Sigmoid colon (tissue), 7 donors: ENCODE measurements around the gene HABP4. TPM values are rescaled to one million over a fixed set of nuclear protein-coding genes. Genes with fewer than 3 reads are reported as not detected.

ENCODE experiments used
- DNase-seq: peaks from one replicate; pipeline ENCODE4 v3.0.0-alpha.2; 2019
- H3K27ac ChIP-seq, 4 donors: fragments of 200-600 bp; sonication (generic); one replicate each; pipeline ENCODE4 v1.5.1; 2016 to 2019; ENCODE audit warnings: mild to moderate bottlenecking in 1 of 4
- H3K27me3 ChIP-seq, 3 donors: fragments of 200-600 bp; sonication (generic); one replicate each; pipeline ENCODE4 v1.5.1; 2019; ENCODE audit warnings: mild to moderate bottlenecking in 1 of 3
- H3K36me3 ChIP-seq, 4 donors: fragments of 200-600 bp; sonication (generic); one replicate each; pipeline ENCODE4 v1.5.1; 2016 to 2019
- H3K4me1 ChIP-seq, 4 donors: fragments of 200-600 bp; sonication (generic); one replicate each; pipeline ENCODE4 v1.5.1; 2017 to 2019
- H3K4me3 ChIP-seq, 4 donors: fragments of 200-600 bp; sonication (generic); one replicate each; pipeline ENCODE4 v1.5.1; 2017 to 2019; ENCODE audit warnings: mild to moderate bottlenecking in 2 of 4, moderate library complexity in 1 of 4
- H3K9me3 ChIP-seq, 4 donors: fragments of 200-600 bp in 3 of 4; sonication (generic) in 3 of 4; one replicate each; pipeline versions ENCODE4 v1.5.1 to v1.6.1; 2013 to 2019
- CTCF ChIP-seq, 4 experiments: fragments of 450-650 bp in 3 of 4; fragments of 200-600 bp in 1 of 4; IDR thresholded peaks; one replicate each; pipeline ENCODE4 v1.5.1; 2016 to 2019; ENCODE audit warnings: antibody characterized with exemption in 4 of 4, mild to moderate bottlenecking in 3 of 4, moderate library complexity in 2 of 4
- EP300 ChIP-seq, 4 donors: sonication (generic); formaldehyde crosslinking; IDR thresholded peaks; one replicate each; pipeline ENCODE4 v1.6.1; 2017; ENCODE audit warnings: antibody characterized with exemption in 4 of 4
- POLR2A ChIP-seq, 2 donors: fragments of 450-650 bp; IDR thresholded peaks; one replicate each; pipeline ENCODE4 v1.6.1; 2016; ENCODE audit warnings: antibody characterized with exemption in 2 of 2, mild to moderate bottlenecking in 2 of 2, moderate library complexity in 2 of 2
- POLR2AphosphoS5 ChIP-seq, 4 donors: sonication (generic); formaldehyde crosslinking; IDR thresholded peaks; one replicate each; pipeline ENCODE4 v1.6.1; 2017; ENCODE audit warnings: antibody characterized with exemption in 4 of 4
- WGBS, 2 donors: extraction: QIAGEN DNeasy Blood & Tissue Kit; methylation state at CpG; one replicate each; pipeline ENCODE4 v1.1.7; 2013; 5-methylcytosine and 5-hydroxymethylcytosine counted together
- intact Hi-C: fragments of 100-400 bp; cut with DNase I; formaldehyde crosslinking; loops from one replicate; pipeline ENCODE4 v1.15.1; 2023
- polyA plus RNA-seq, 3 donors: library from polyadenylated mRNA; stranded (reverse); fragments of 200-250 nt; gene quantifications; one replicate each; pipeline ENCODE4 v1.2.3, GENCODE V29; 2013
- total RNA-seq, 4 donors: library from RNA; depleted of rRNA; stranded (reverse); fragments of >200 nt; gene quantifications; one replicate each; pipeline ENCODE4 v1.1.0, GENCODE V29; 2016
- donor health status: healthy with polysubstance abuse.
- donor health status: Bipolar disorder and iron deficiency.
- donor health status: healthy.

HABP4 gene
- total and polyA plus RNA-seq, 7 donors, result 2.5 to 23.5 (median 12.5) TPM

GRCh38 chr9:96418083-96418919 lies 31.7 kb upstream of the HABP4 start, which contains the start of gene ZNF367:
ZNF367 (minus strand) TSS chr9:96418370; CDS start chr9:96418032, 338 bp downstream.
- H3K9me3 ChIP-seq, result no peaks in the 10 kb centered on the region
- H3K4me1 ChIP-seq, result peaks cover 0 to 37% (median 28%) of the 10 kb centered on the region in 4 donors
- no peaks in the 10 kb centered on the region for H3K36me3 ChIP-seq
- H3K4me3 ChIP-seq, result peak within 1 kb of the TSS; percentile 66 to 92 (median 82)
- H3K27me3 ChIP-seq, result no peaks in the 10 kb centered on the region
- 1% methylated on average over 100 of the region's 100 CpGs for WGBS, 2 donors
- H3K27ac ChIP-seq, result peak within 1 kb of the TSS; percentile 98 to 100 (median 98)
- intact Hi-C loops, result loop anchor here (1.0 to 2.0 kb wide), 3 partner anchors 32 to 236 kb away; partner anchors contain the start of genes HABP4 and PRXL2C
- peak; percentile 99 for DNase-seq
- TF ChIP-seq POLR2AphosphoS5 (IDR thresholded peaks at IDR 0.05), result peak in 3 of 4 donors; percentile 22 to 70 (median 24)
- TF ChIP-seq EP300 (IDR thresholded peaks at IDR 0.05), result no peak

- no peaks in the 10 kb centered on the region for H3K27me3 ChIP-seq
- no peak for TF ChIP-seq EP300 (IDR thresholded peaks at IDR 0.05)
- peak; percentile 26 to 76 (median 53) for TF ChIP-seq POLR2AphosphoS5 (IDR thresholded peaks at IDR 0.05)
- no peak for TF ChIP-seq CTCF (IDR thresholded peaks at IDR 0.05)
- TF ChIP-seq POLR2A (IDR thresholded peaks at IDR 0.05), result peak; percentile 27 to 46
- H3K4me3 ChIP-seq, result peak overlapping the region; percentile 52 to 92 (median 82)
- DNase-seq, result peak; percentile 82
- peaks cover 0 to 37% (median 28%) of the 10 kb centered on the region in 4 donors for H3K4me1 ChIP-seq
- no peaks in the 10 kb centered on the region for H3K9me3 ChIP-seq
- no peaks in the 10 kb centered on the region for H3K36me3 ChIP-seq
- intact Hi-C loops, result loop anchor here (1.0 to 2.0 kb wide), 3 partner anchors 31 to 236 kb away; partner anchors contain the start of genes HABP4 and PRXL2C
- whole genome bisulfite sequencing, 2 donors, result 0 to 1% methylated on average over 58 of the region's 58 CpGs
- peak overlapping the region; percentile 98 to 100 (median 98) for H3K27ac ChIP-seq
These were observed 30.9 kb upstream of the HABP4 start for GRCh38 chr9:96418920-96419690.

- DNase-seq, result no peak
- WGBS, 2 donors, result 33 to 63% methylated on average over 2 of the region's 2 CpGs
- no peaks in the 10 kb centered on the region for H3K36me3 ChIP-seq
- intact Hi-C loops, result loop anchor here (2.0 kb wide), 2 partner anchors 35 to 235 kb away; partner anchors contain the start of gene PRXL2C
- no peaks in the 10 kb centered on the region for H3K9me3 ChIP-seq
- H3K27ac ChIP-seq, result peak overlapping the region; percentile 98 to 100 (median 98)
- no peak for TF ChIP-seq POLR2A (IDR thresholded peaks at IDR 0.05)
- H3K27me3 ChIP-seq, result no peaks in the 10 kb centered on the region
- H3K4me1 ChIP-seq, result peaks cover 0 to 37% (median 28%) of the 10 kb centered on the region in 4 donors
- H3K4me3 ChIP-seq, result peak overlapping the region; percentile 52 to 92 (median 82)
These were observed 30.3 kb upstream of the HABP4 start for GRCh38 chr9:96419691-96419969.

- intact Hi-C loops, result no loop called here
- TF ChIP-seq CTCF (IDR thresholded peaks at IDR 0.05) (no peak), POLR2AphosphoS5 (IDR thresholded peaks at IDR 0.05) (peak in 2 of 4 donors; percentile 33 to 54), POLR2A (IDR thresholded peaks at IDR 0.05) (no peak)
- WGBS, 2 donors, result 55 to 57% methylated on average over 6 of the region's 6 CpGs
- Histone ChIP-seq H3K4me1 (peaks cover 0 to 37% (median 28%) of the 10 kb centered on the region in 4 donors), H3K27ac (peak overlapping the region; percentile 98 to 100 (median 98)), H3K9me3 (no peaks in the 10 kb centered on the region), H3K4me3 (no peak overlapping the region), H3K36me3 (no peaks in the 10 kb centered on the region), H3K27me3 (no peaks in the 10 kb centered on the region)
- DNase-seq, result no peak
These were observed 29.3 kb upstream of the HABP4 start for GRCh38 chr9:96420468-96421219.

GRCh38 chr9:96423322-96423984 lies 26.5 kb upstream of the HABP4 start:
- 90 to 93% methylated on average over 8 of the region's 8 CpGs for WGBS, 2 donors
- H3K4me3 ChIP-seq, result no peak overlapping the region
- H3K27me3 ChIP-seq, result no peaks in the 10 kb centered on the region
- no peak for TF ChIP-seq POLR2AphosphoS5 (IDR thresholded peaks at IDR 0.05)
- TF ChIP-seq POLR2A (IDR thresholded peaks at IDR 0.05), result no peak
- intact Hi-C loops, result no loop called here
- DNase-seq, result no peak
- H3K9me3 ChIP-seq, result no peaks in the 10 kb centered on the region
- no peak overlapping the region for H3K27ac ChIP-seq
- H3K4me1 ChIP-seq, result peaks cover 0 to 22% (median 19%) of the 10 kb centered on the region in 4 donors
- H3K36me3 ChIP-seq, result no peaks in the 10 kb centered on the region
